Brain microvascular endothelial cell (primary cell): Measurements from ENCODE around the gene UNC119.

Experiments used
- DNase-seq: peaks from one replicate; pipeline ENCODE4 v3.0.0-alpha.2; 2020
- H3K27ac ChIP-seq: fragments of 250-450 bp; sonication (Bioruptor Pico); 2 replicates; pipeline ENCODE4 v1.5.1; 2020; ENCODE audit warnings: mild to moderate bottlenecking, moderate library complexity
- H3K27me3 ChIP-seq: fragments of 250-450 bp; sonication (Bioruptor Pico); replicated peaks from 2 replicates; pipeline ENCODE4 v1.5.1; 2020; ENCODE audit warnings: mild to moderate bottlenecking
- H3K36me3 ChIP-seq: fragments of 250-450 bp; sonication (Bioruptor Pico); replicated peaks from 2 replicates; pipeline ENCODE4 v1.5.1; 2020; ENCODE audit warnings: mild to moderate bottlenecking
- H3K4me3 ChIP-seq: 2 replicates; pipeline ENCODE4 v1.5.1; 2011; ENCODE audit warnings: low read depth, mild to moderate bottlenecking, control low read depth, low read length, moderate library complexity
- CTCF ChIP-seq: IDR thresholded peaks from 2 replicates; pipeline ENCODE4 v1.5.1; 2011; ENCODE audit warnings: low read depth, mild to moderate bottlenecking, moderate library complexity, low read length, control low read depth, inconsistent platforms; ENCODE audit errors: missing control alignments
- in situ Hi-C: cut with HindIII; loops from 2 replicates; pipeline ENCODE4 v1.10.0; 2017; ENCODE audit warnings: low sequenced_read_pairs, low pct_ligation_motif_present

The UNC119 gene

GRCh38 chr17:28552176-28552999, at the start of gene UNC119:
Gene UNC119, minus strand, starts transcription at chr17:28552624. Its CDS starts 67 bp downstream, at chr17:28552557.
- Histone ChIP-seq H3K36me3 (peaks cover 34% of the 10 kb centered on the region), H3K27ac (no peak within 1 kb of the TSS), H3K4me3 (peak within 1 kb of the TSS; percentile 67), H3K27me3 (no peaks in the 10 kb centered on the region)
- peak; percentile 35 for DNase-seq
- no peak for TF ChIP-seq CTCF
- in situ Hi-C loops: no loop called here

- peak; percentile 90 for DNase-seq
- H3K4me3 ChIP-seq: peak overlapping the region; percentile 87
- no peaks in the 10 kb centered on the region for H3K27me3 ChIP-seq
- H3K36me3 ChIP-seq: no peaks in the 10 kb centered on the region
- in situ Hi-C loops: no loop called here
- peak overlapping the region; percentile 88 for H3K27ac ChIP-seq
- TF ChIP-seq CTCF: no peak
Observed at GRCh38 chr17:28599311-28600184, 47.1 kb upstream of the UNC119 start.

GRCh38 chr17:28598799-28599310, 46.4 kb upstream of the UNC119 start, which contains the start of gene SPAG5:
Gene SPAG5, minus strand, starts transcription at chr17:28599025. Its CDS starts 79 bp downstream, at chr17:28598946.
- in situ Hi-C loops: no loop called here
- peak; percentile 88 for DNase-seq
- Histone ChIP-seq H3K27me3 (no peaks in the 10 kb centered on the region), H3K4me3 (peak within 1 kb of the TSS; percentile 87), H3K36me3 (no peaks in the 10 kb centered on the region), H3K27ac (peak within 1 kb of the TSS; percentile 88)
- no peak for TF ChIP-seq CTCF

GRCh38 chr17:28598389-28598788, 46.0 kb upstream of the UNC119 start:
- in situ Hi-C loops: no loop called here
- H3K27ac ChIP-seq: peak overlapping the region; percentile 88

More at GRCh38 chr17:28598389-28598788, 46.0 kb upstream of the UNC119 start:
- no peaks in the 10 kb centered on the region for H3K27me3 ChIP-seq
- no peak for TF ChIP-seq CTCF
- DNase-seq: no peak
- peak overlapping the region; percentile 87 for H3K4me3 ChIP-seq
- no peaks in the 10 kb centered on the region for H3K36me3 ChIP-seq
